GM18499 (cell line): ENCODE measurements around the gene PDP2.

ENCODE experiments used
- ATAC-seq: cut with Tn5 transposase; IDR thresholded peaks from one replicate; pipeline ENCODE4 v1.9.1; 2021; ENCODE audit warnings: moderate number of reproducible peaks; ENCODE audit not compliant: insufficient read depth, unreplicated experiment

Gene PDP2

DNA sequence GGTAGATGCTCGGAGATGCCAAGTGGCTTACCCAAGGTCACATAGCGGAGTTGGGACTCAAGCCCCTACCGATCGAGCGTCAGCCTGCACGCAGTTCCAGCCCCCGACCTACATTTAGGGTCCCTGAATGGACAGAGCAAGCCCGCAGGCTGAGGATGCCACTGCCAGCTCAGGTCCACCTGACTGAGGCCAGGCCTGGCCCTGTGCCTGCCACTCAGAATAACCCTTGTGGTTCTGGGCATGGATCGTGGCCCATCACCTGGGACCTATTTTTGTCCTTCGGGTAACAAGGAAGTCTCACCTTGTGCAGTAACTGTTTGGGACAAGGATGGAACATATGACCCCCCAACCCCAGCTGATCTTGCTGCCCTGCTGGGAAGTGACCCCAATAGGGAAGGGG is 21.3 kb downstream of the PDP2 start:
- ATAC-seq = no peak

DNA sequence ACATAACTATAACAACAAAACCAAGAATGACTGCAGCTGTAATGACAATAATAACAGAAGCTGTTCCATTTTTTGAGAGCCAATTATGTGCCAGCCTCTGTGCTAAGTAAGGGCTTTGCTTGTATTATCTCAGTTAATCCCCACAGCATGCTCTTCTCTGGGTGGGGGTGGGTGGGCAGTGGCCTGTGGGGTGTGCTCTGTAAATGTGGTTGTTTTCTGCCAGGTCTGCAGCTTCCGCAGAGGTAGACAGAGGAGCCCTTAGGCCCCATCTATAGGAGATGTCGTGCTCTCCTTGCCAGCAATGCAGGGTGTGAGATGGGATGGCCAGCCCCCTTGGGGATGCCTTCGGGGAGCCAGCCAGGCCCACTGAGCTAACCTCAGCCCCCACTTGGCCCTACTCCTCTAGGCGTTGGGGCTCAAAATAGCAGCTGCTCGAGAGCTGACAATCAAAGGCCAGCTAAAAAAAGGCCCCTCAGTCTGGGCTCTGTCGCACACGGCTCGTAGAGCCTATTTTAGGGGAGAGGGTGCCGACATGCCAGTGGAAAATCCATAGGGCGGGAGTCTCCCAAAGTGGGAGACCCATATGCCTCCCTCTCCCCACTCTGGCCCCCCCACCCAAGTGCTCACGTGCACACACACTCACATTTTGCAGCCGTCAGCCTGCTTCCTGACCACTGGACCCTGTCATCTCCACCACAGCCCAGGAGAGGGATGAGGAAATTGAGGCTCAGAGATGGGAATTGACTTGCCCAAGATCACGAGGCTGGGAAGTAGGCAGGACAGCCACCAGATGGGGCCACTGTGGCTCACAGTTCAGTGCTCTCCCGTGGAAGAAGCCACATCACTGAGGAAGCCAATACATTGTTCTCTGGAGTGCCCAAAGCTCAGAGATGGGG is 22.6 kb downstream of the PDP2 start:
- ATAC-seq = no peak

DNA sequence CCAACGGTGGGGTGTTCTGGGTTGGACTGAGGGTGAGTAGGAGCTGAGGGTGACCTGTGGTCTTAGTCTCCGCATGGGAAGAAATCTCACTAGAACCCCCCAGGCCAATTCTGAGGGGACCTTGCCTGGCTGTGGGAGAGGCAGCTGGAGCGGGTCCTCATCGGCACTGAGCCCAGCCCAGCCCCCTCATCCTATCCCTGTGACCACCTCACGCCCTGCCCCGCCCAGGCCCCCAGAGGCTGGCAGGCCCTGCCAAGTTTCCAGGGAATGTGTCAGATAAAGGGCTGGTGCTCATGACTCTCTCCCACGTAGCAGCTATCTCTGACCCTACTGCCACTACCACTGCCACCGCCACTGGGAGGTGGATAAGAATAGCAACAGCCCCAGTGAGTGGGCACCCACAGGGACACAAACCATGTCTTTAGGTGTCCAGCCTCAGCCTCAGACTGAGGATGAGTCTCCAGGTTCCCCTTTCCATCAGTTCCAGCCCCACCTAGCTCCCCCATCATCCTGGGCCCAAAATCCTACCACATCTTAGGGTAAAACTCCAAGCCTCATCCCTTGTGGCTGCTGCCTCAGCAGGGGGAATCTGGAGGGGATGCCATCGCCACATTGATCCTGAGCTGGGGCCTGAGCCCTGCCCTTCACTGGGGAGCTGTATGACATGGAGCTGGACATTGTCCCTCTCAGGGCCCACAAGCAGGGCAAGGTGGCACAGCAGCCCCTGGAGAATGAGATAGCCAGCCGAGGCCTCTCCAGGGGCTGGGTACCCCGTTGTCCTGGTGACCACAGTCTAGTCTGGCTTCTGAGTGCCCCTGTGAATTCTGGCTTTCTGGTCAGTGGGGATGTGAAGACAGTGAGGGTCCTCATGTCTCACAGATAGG is 23.5 kb downstream of the PDP2 start:
- ATAC-seq = no peak

DNA sequence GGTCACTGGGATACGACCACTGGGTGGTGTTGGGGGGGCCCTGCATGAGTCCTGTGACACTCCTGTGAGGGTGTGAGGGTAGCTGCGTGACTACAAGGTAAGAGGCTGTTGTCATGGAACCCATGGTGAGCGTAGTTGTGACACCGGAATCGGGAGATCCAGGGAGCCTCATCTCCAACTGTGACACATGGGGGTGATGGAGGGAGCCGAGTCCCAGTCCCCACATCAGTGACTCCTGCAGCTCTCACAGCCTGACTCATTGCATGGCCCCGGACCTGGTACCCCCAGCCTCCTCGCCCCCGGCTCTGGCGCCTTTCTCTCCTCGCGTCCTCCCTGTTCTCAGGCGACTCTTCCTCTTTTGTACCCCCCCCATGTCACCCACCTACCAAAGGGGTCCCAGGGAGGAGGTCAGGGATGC is 24.1 kb downstream of the PDP2 start:
- ATAC-seq = no peak

DNA sequence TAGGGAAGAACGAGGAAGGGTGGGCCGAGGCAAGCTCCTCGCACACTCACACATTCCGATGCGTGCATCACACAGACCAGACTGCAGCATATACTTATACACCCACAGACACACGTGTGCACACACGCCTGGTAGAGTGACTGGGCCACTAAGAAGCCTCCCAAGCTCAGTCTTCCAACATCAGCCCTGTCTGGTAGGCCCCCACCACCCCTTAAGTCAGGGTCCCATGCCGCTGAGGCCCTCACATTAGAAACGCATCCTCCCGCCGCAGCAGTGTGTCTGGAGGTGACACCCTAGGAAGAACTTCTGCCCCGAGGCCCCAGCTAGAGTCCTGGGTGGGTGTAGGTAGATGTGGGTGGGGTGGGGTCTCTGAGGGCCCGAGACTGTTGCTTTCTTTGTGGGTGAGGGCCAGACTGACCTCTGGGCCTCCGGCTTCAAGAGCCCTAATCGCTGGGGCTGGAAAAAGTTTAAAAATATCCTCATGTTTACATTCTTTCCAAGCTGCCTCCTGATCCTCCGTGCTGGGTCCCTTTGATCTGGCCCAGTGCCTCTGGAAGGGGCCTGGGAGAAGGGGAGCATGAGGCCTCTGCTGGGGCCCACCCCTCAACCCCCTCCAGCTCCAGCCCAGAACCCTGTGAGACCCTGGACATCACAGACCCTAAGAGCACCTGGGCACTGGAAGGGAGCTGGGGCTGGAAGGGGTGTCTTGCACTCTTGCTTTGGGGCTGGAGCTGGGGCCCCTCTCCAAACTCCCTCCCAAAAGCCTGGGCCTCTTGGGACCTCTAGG is 24.7 kb downstream of the PDP2 start:
- no peak for ATAC-seq

DNA sequence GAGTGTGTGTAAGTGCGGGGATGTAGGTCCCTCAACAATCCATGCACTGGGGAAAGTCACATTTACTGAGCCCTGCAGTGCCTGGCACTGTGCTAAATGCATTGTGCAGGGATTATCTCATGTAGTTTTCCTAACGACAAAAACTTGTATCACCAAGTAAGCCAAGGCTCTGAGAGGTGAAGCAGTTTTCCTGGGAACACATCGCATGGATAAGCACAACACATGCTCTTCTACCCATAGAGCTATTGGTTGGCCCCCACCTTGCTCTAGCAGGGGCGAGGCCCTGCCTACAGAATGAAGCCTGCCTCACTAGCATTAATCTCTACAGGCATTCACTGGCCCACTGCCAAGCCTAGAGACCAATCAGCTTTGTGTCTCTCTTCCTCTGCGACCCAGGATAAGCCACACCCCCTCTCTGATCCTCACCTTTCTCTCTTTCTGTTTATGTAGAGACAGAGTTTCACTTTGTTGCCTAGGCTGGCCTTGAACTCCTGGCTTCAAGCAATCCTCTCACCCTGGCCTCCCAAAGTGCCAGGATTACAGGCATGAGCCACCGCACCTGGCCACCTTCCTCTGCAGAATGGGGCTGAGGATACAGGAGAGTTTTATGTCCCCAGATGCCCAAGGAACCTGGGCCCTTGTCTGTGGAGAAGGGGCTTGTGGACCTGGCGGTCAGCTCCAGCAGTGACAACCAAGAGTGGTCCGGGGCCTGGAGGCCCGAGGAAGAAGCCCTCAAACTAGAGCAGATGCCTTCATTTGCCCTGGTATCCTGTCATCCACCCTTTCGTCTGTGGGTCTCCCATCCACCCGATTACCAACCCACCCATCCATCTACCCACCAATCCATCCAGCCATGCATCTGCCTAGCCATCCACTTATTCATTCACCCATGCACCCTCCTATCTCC is 25.6 kb downstream of the PDP2 start:
- no peak for ATAC-seq

DNA sequence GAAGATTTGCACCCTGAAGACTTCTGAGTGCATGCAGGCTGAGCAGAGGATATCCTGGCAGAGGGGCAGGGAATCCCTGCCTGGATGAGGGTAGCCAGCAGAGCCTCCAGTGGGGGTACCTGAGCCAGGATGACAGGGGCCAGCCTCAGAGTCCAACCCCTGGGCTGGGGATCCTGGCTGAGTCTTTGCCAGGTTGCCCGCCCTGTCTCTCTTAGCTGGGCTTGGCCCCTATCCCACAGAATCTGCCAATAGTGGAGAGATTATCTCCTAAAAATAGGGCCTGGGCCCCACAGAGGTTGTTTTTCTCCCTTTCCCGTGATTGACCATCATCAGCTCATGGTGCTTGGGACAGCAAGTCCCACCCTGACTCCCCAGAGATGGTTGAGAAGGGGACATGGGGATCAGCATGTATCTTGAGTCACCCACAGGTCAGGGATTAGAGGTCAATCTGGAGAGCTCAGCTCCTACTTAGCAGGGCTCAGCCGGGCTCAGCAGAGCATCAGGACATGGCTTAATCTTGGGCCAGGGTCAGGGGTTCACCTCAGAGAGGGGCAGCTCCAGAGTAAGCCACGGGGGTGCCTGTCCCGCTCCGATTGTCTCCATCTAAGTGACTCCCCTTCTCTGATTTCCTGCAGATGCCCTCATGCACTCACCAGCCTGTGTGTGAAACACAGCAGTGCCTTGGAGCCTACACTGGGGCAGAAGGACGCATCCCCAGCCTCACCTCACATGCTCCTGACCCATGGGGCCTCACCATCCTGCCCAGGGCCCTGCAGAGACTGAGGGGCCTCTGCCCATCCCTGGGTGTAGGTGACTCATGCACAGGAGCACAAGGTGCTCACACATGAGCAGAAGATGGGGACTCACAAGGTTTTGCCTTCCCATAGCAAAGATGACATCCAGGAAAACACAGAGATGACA is 26.9 kb downstream of the PDP2 start:
- no peak for ATAC-seq

DNA sequence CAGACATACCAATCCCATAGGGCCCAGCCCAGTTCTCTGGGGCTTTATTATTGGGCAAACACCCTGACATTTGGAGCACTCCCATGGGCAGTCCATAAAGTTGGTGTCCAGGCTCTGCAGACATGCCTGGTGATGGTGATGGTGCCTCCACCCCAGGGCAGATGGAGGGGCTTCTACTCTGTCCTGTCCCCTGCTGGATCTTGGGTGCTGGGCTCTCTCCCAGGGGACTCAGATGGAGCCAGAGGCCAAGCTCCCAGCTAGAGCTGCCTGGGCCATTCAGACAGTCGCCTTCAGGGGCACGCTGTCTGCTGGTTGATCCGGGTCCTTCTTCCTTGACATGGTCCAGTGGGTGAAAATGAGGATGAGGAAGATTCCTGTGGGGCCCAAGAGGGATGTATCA is 27.8 kb downstream of the PDP2 start:
- no peak for ATAC-seq

DNA sequence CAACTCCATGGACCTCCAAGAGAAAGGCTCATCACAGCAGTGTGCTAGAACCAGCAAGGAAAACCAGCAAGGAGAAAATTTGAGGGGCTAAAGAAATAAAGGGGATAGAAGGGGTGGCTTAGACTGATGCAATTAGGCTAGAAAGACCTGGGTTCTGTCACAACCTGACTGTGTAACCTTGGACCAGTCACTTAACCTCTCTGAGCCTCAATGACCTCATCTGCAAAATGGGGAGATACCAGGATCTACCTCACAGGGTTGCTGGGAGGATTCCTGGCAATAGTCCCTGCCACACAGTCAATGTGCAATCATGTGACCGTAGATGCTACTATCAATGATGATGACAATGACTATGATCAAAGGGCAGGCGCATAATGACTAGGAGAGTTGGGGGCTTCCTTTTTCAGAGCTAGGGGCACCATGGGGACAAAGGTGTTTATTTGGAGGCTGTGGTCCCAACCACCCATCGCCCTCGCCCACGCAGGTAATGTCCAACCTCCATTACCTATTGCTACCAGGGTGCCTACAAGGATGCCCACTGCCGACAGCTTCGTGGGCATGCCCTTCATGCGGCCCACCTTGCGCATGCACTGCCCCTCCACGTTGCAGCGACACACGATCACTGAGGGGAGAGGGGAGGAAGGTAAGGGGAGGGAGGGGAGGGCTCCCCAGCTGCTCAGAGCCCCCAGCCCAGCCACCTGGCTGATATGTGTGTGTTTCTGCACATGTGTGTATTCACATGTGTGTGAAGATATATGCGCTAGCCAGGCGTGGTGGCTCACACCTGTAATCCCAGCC is 28.6 kb downstream of the PDP2 start:
- no peak for ATAC-seq

DNA sequence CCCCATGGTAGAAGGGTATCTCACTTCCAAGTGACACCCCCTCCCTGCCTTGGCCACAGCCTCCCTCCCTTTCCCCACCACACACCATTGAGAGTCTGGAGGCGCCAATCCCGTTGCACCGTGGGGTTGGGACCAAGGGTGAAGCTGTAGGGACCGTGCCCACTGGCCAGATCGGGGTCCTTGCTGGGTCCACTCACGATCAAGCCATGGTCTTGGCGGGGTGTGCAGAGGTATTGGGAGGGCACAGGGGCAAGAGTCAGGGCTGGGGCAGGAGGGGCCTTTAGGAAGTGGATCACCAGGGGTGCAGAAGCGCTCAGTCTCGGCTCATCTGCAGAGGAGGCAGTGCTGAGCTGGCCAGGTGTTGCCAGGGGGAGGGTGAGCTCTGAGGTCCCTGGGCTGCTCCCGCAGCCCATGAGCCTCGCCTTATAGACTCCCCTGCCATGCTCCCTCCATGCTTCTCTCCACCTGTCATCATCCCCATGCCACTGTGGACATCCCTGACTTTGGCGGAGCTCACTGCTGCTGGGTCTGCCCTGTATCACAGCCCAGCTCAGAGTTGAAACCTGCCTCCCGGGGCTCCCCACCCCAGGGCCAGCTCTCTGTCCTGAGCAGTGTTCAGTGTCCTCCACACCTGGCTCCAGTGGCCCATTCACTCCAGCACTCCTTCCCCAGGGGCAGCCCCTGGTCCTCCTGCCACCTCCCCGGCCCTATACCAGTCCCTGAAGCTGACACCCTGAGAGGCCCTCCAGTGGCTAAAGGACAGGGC is 30.0 kb downstream of the PDP2 start:
- no peak for ATAC-seq

DNA sequence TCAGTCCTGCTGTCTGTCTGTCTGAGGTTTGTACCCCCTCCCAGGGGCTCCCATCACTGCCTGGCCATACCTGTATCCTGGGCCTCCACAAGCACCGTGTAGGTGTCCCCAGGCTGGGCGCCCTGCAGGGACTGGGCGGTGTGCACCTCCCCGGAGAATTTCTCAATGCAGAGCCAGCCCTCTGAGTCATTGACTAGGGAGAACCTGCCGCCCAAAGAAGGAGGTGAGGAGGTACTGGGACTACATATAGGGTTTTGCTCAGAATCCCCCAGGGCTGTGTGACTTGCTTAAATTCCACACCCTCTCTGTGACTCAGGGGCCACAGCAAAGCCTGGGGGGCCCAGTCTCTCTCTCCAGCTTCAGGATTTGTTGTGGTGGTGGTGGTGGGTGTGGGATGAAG is 30.8 kb downstream of the PDP2 start:
- no peak for ATAC-seq

DNA sequence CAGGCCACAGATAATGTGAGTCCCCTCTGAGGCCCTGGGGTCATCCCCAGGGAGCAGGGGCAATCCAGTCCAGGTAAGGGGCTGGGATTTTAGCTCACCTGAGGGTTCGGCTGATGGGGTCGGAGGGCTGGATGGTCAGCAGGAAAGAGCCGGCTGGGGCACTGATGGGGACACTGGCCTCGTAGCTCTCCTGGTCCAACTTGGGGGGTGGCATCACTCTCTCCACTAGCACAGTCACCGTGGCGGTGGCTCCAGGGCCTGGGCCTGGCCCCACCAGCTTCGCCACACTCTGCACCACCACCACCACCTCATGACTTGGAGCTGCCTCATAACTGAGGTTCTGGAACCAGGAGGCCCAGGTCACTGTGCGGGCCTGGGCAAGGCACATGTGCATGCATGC is 31.5 kb downstream of the PDP2 start:
- no peak for ATAC-seq

DNA sequence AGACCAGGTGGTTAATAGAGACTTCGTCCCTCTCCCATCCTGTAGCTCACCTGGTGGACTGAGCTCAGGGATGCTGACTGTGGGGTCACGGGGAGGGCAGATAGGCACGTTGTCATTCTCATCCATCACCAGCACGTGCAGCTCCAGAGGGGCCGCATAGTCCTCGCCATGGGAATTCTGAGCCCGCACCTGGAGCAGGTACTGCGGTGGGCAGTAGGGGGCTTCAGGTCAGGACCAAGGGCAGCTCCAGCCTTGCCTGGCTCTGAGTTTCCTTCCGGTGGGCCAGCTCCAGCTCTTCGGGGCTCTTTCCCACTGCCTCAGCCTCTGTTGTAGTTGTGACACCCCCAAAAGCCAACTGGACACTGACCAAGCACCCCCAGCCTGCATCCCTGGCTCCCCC is 32.8 kb downstream of the PDP2 start:
- no peak for ATAC-seq

DNA sequence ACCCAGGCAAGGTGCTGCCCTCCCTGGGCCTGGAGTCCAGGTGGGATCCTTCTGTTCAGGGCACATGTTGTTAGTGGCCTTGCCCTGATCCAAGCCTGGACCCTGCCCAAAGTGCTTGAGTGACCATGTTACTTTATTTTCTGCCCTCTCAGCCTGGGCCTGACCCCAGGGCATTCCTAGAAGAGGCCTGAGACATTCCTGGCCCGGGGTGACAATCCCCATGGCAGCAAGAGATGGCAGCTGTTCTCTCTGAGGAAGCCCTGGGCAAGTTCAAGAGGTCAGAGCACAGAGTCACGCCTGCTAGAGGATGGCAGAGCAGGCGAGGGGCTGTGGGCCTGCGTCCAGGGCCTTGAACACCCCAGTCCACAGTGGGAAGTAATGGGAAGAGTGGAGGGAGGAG is 33.4 kb downstream of the PDP2 start:
- no peak for ATAC-seq

DNA sequence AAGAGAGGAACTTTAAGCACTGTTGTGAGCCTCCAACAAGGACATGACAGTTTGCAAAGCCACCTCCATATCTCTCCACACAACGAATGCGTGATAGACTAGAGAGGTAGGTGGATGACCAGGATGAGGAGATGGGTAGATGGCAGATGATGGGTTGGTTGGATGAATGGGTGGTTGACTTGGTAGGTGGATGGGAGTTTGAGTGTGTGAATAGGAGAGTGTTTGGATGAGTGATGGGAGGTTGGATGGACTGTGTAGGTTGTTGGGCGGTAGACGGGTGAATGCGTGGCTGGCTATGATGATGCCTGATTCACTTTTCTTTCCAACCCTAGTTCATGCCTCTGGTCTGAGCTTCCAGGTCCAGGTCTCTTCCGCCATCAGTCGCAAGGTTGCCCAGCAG is 34.2 kb downstream of the PDP2 start:
- ATAC-seq = no peak

DNA sequence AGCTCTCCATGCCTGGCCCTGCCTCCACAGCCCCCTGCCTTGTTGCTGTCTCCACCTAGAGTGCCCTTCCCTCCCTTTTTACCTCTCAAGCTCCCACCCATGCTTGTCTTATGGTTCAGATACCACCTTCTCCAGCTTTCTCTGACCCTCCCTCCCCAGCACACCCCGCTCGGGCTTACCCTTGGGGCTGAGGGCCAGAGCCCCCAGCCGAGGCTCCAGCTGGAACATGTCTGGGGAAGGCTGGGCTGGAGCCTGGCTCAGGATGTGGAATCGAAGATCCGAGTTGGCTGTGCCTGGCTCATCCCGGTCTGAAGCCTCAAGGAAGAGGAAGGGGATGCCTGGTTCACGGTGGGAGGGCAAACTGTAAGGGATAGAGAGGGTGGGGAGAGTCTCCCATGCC is 34.7 kb downstream of the PDP2 start:
- ATAC-seq = no peak

DNA sequence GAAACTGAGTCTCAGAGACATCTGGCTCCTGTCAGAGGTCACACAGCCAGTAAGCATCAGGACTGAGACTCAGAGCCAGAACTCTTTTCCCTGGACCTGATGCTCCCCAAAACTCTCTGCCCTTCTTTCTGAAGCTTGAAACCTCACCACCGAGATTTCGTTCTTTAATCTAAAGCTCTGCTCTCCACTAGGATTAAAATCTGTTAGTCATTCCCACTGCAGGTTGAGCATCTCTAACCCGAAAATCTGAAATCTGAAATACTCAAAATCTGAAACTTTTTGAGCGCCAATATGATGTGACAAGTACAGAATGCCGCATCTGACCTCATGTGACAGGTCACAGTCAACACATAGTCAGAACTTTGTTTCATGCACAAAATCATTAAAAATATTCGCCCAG is 36.2 kb downstream of the PDP2 start:
- ATAC-seq = no peak
